HCT116 (cell line): Measurements from ENCODE around the gene TBL1X. TPM values are rescaled to one million over a fixed set of nuclear protein-coding genes. Genes with fewer than 3 reads are reported as not detected.

ENCODE experiments used
- ATAC-seq: fragments of 200-7000 bp; cut with Tn5 transposase; 2 replicates; pipeline ENCODE4 v1.9.1; 2020; ENCODE audit warnings: mild to moderate bottlenecking, moderate library complexity
- BruUV-seq: library from RNA; stranded (reverse); fragments of 400-500 nt; replicated peaks from 2 replicates; lab custom pipeline; 2021; lab: Mats Ljungman, UMichigan
- CTCF ChIA-PET: fragments of 300-600 bp; sonication (Branson Sonifier 250); formaldehyde crosslinking; loops from one replicate; lab custom pipeline; 2021; ENCODE audit warnings: antibody characterized with exemption; lab: Charles Lee
- POLR2A ChIA-PET: fragments of 300-600, 350-600 bp; sonication (Branson Sonifier 250); formaldehyde crosslinking; loops from one replicate; lab custom pipeline; 2021; ENCODE audit warnings: antibody characterized with exemption; lab: Charles Lee
- RAD21 ChIA-PET, 2 experiments: fragments of 300-600 bp; sonication (Branson Sonifier 250); formaldehyde crosslinking; loops; one replicate each; lab custom pipeline; 2023; ENCODE audit warnings: low total read pairs in 2 of 2; ENCODE audit not compliant: uncharacterized antibody in 2 of 2, unreplicated experiment in 2 of 2, low non-redundant PET in 1 of 2; lab: Charles Lee
- DNase-seq: peaks from one replicate; pipeline ENCODE4 v3.0.0-alpha.2; 2010; ENCODE audit warnings: low read depth, low spot score
- H2AFZ ChIP-seq: fragments of 200-600 bp; shearing (Covaris generic), sonication (generic); 2 replicates; pipeline ENCODE4 v1.6.1; 2017; ENCODE audit warnings: low read depth, mixed run types, mixed read lengths, antibody characterized with exemption, low read length; ENCODE audit not compliant: poor library complexity, severe bottlenecking
- H3K27ac ChIP-seq: 2 replicates; pipeline ENCODE4 v1.5.1; 2012; ENCODE audit warnings: low read depth, low read length
- H3K27me3 ChIP-seq: fragments of 200-600 bp; sonication (generic); 2 replicates; pipeline ENCODE4 v1.6.1; 2016; ENCODE audit warnings: mixed run types, low read length, mixed read lengths; ENCODE audit not compliant: insufficient read depth
- H3K36me3 ChIP-seq, 2 experiments: fragments of 200-500 bp in 1 of 2; fragments of 200-600 bp in 1 of 2; sonication (Bioruptor generic) in 1 of 2; sonication (generic) in 1 of 2; 2 replicates each; pipeline versions ENCODE4 v1.5.1 to v1.6.1; 2014 to 2016; ENCODE audit warnings: low read length in 2 of 2, inconsistent platforms in 1 of 2, mixed read lengths in 1 of 2, mixed run types in 1 of 2; ENCODE audit not compliant: insufficient read depth in 2 of 2, control insufficient read depth in 1 of 2
- H3K4me1 ChIP-seq, 2 experiments: fragments of 200-600 bp in 1 of 2; sonication (generic) in 1 of 2; 2 replicates each; pipeline versions ENCODE4 v1.5.1 to v1.6.1; 2012 to 2017; ENCODE audit warnings: low read length in 2 of 2, inconsistent platforms in 1 of 2, mild to moderate bottlenecking in 1 of 2, mixed read lengths in 1 of 2, mixed run types in 1 of 2, moderate library complexity in 1 of 2; ENCODE audit not compliant: insufficient read depth in 2 of 2, control insufficient read depth in 1 of 2
- H3K4me2 ChIP-seq: fragments of 200-600 bp; sonication (generic); 2 replicates; pipeline ENCODE4 v1.6.1; 2017; ENCODE audit warnings: mixed run types, low read length, mixed read lengths
- H3K4me3 ChIP-seq, 2 experiments: fragments of 200-600 bp in 1 of 2; sonication (generic) in 1 of 2; replicated peaks in 1 of 2; 2 replicates each; pipeline ENCODE4 v1.5.1; 2011 to 2016; ENCODE audit warnings: low read length in 2 of 2, control low read depth in 1 of 2, low read depth in 1 of 2, mild to moderate bottlenecking in 1 of 2, mixed read lengths in 1 of 2, mixed run types in 1 of 2
- H3K79me2 ChIP-seq: fragments of 200-600 bp; sonication (generic); 2 replicates; pipeline ENCODE4 v1.6.1; 2017; ENCODE audit warnings: mild to moderate bottlenecking, mixed run types, low read length, moderate library complexity, mixed read lengths; ENCODE audit not compliant: insufficient read depth
- H3K9ac ChIP-seq: fragments of 200-600 bp; sonication (generic); 2 replicates; pipeline ENCODE4 v1.6.1; 2016; ENCODE audit warnings: low read length, mixed read lengths
- H3K9me2 ChIP-seq: fragments of 200-600 bp; sonication (generic), shearing (Covaris generic); 2 replicates; pipeline ENCODE4 v1.6.1; 2017; ENCODE audit warnings: mixed run types, mild to moderate bottlenecking, moderate library complexity; ENCODE audit not compliant: insufficient read depth
- H3K9me3 ChIP-seq, 2 experiments: fragments of 200-500 bp in 1 of 2; fragments of 200-600 bp in 1 of 2; sonication (Bioruptor generic) in 1 of 2; sonication (generic) in 1 of 2; 2 replicates each; pipeline ENCODE4 v1.6.1; 2014 to 2017; ENCODE audit warnings: low read length in 2 of 2, mixed read lengths in 2 of 2, inconsistent platforms in 1 of 2, low read depth in 1 of 2, mild to moderate bottlenecking in 1 of 2, mixed run types in 1 of 2, moderate library complexity in 1 of 2; ENCODE audit not compliant: control insufficient read depth in 1 of 2, insufficient read depth in 1 of 2
- H4K20me1 ChIP-seq: fragments of 200-600 bp; sonication (generic), shearing (Covaris generic); 2 replicates; pipeline ENCODE4 v1.6.1; 2017; ENCODE audit warnings: mixed run types, mild to moderate bottlenecking, moderate library complexity; ENCODE audit not compliant: insufficient read depth
- ATF3 ChIP-seq: IDR thresholded peaks from 2 replicates; pipeline ENCODE4 v1.6.1; 2012
- CBX3 ChIP-seq: IDR thresholded peaks from 2 replicates; pipeline ENCODE4 v1.6.1; 2012; ENCODE audit warnings: low read depth
- EGR1 ChIP-seq: IDR thresholded peaks from 2 replicates; pipeline ENCODE4 v1.6.1; 2012; ENCODE audit warnings: low read depth
- ELF1 ChIP-seq: IDR thresholded peaks from 2 replicates; pipeline ENCODE4 v1.6.1; 2012; ENCODE audit warnings: low read depth, borderline replicate concordance
- EZH2 ChIP-seq: fragments of 200-600 bp; sonication (generic); IDR thresholded peaks from 2 replicates; pipeline ENCODE4 v1.6.1; 2017; ENCODE audit warnings: antibody characterized with exemption, mixed run types
- EZH2phosphoT487 ChIP-seq: fragments of 200-600 bp; IDR thresholded peaks from 2 replicates; pipeline ENCODE4 v1.6.1; 2018; ENCODE audit warnings: antibody characterized with exemption, borderline replicate concordance
- JUND ChIP-seq: IDR thresholded peaks from 2 replicates; pipeline ENCODE4 v1.6.1; 2012
- POLR2A ChIP-seq: IDR thresholded peaks from 2 replicates; pipeline ENCODE4 v1.7.0; 2011; ENCODE audit warnings: borderline replicate concordance; ENCODE audit not compliant: insufficient read depth, insufficient read length; ENCODE audit errors: extremely low read depth
- POLR2AphosphoS5 ChIP-seq: IDR thresholded peaks from 2 replicates; pipeline ENCODE4 v1.6.1; 2011; ENCODE audit warnings: mild to moderate bottlenecking, low read depth, low read length, moderate library complexity
- REST ChIP-seq: IDR thresholded peaks from 2 replicates; pipeline ENCODE4 v1.6.1; 2012; ENCODE audit warnings: low read depth
- SP1 ChIP-seq: IDR thresholded peaks from 2 replicates; pipeline ENCODE4 v1.6.1; 2012; ENCODE audit warnings: low read depth
- TCF7L2 ChIP-seq: IDR thresholded peaks from 2 replicates; pipeline ENCODE4 v1.7.0; 2011; ENCODE audit warnings: borderline replicate concordance, inconsistent platforms; ENCODE audit not compliant: insufficient read depth, insufficient read length; ENCODE audit errors: extremely low read depth
- YY1 ChIP-seq: IDR thresholded peaks from 2 replicates; pipeline ENCODE4 v1.6.1; 2011; ENCODE audit warnings: low read length, low read depth, moderate library complexity, mild to moderate bottlenecking; ENCODE audit not compliant: insufficient replicate concordance; ENCODE audit errors: extremely low read depth
- ZBTB33 ChIP-seq: IDR thresholded peaks from 2 replicates; pipeline ENCODE4 v1.6.1; 2011; ENCODE audit warnings: mild to moderate bottlenecking, low read length, moderate library complexity; ENCODE audit not compliant: insufficient replicate concordance; ENCODE audit errors: extremely low read depth
- ZFX ChIP-seq: fragments of 450-650 bp; IDR thresholded peaks from 2 replicates; pipeline ENCODE4 v1.6.1; 2017
- ZNF274 ChIP-seq: fragments of 200-500 bp; sonication (Bioruptor generic); IDR thresholded peaks from 2 replicates; pipeline ENCODE4 v1.6.1; 2014; ENCODE audit warnings: mild to moderate bottlenecking, low read depth, low read length, inconsistent platforms
- intact Hi-C: fragments of 100-400 bp; cut with micrococcal nuclease; formaldehyde crosslinking; loops from 2 replicates; pipeline ENCODE4 v1.10.0; 2022
- total RNA-seq: library from RNA; stranded (reverse); gene quantifications from one replicate; pipeline ENCODE4 v1.2.1, GENCODE V29; 2021; ENCODE audit not compliant: unreplicated experiment
- TF ChIP-seq, protein P1 (sequence below): IDR thresholded peaks from 2 replicates; pipeline ENCODE4 v1.6.1; 2012
- TF ChIP-seq, protein P2 (sequence below), 3 experiments: fragments of 200-600 bp in 1 of 3; sonication (generic) in 1 of 3; IDR thresholded peaks in 2 of 3; conservative IDR thresholded peaks in 1 of 3; 2 replicates each; pipeline ENCODE4 v1.5.1; 2012 to 2017; ENCODE audit warnings: low read depth in 2 of 3, low read length in 2 of 3, antibody characterized with exemption in 1 of 3, borderline replicate concordance in 1 of 3, control low read depth in 1 of 3, mild to moderate bottlenecking in 1 of 3, mixed read lengths in 1 of 3, mixed run types in 1 of 3, moderate library complexity in 1 of 3; ENCODE audit not compliant: insufficient read depth in 1 of 3

Gene TBL1X
- total RNA-seq, 1 experiment from 2014 or later = 37.8 TPM

- H3K4me1 ChIP-seq = no peaks in the 10 kb centered on the region
- no peak overlapping the region for H3K4me3 ChIP-seq
- BruUV-seq = no TSS peak
- no peak for ATAC-seq
- TF ChIP-seq EGR1 (no peak), TCF7L2 (no peak), SP1 (no peak), ZNF274 (no peak), YY1 (no peak), CBX3 (no peak), POLR2A (no peak), ZFX (no peak), ZBTB33 (no peak), JUND (no peak), EZH2phosphoT487 (no peak), POLR2AphosphoS5 (no peak), ATF3 (no peak), EZH2 (no peak), ELF1 (no peak), REST (no peak)
- TF ChIP-seq, protein P1, sequence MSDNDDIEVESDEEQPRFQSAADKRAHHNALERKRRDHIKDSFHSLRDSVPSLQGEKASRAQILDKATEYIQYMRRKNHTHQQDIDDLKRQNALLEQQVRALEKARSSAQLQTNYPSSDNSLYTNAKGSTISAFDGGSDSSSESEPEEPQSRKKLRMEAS = no peak
- TF ChIP-seq, protein P2, sequence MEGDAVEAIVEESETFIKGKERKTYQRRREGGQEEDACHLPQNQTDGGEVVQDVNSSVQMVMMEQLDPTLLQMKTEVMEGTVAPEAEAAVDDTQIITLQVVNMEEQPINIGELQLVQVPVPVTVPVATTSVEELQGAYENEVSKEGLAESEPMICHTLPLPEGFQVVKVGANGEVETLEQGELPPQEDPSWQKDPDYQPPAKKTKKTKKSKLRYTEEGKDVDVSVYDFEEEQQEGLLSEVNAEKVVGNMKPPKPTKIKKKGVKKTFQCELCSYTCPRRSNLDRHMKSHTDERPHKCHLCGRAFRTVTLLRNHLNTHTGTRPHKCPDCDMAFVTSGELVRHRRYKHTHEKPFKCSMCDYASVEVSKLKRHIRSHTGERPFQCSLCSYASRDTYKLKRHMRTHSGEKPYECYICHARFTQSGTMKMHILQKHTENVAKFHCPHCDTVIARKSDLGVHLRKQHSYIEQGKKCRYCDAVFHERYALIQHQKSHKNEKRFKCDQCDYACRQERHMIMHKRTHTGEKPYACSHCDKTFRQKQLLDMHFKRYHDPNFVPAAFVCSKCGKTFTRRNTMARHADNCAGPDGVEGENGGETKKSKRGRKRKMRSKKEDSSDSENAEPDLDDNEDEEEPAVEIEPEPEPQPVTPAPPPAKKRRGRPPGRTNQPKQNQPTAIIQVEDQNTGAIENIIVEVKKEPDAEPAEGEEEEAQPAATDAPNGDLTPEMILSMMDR (IDR thresholded peaks at IDR 0.05 in 2 of 3, conservative IDR thresholded peaks at IDR 0.05 in 1 of 3; ENCODE audit: borderline replicate concordance in 1 of 3, insufficient read depth in 1 of 3, low read depth in 2 of 3, low read length in 2 of 3) = no peak
- RAD21 ChIA-PET = no interaction called here
- H3K9me3 ChIP-seq = no peaks in the 10 kb centered on the region
- H3K9ac ChIP-seq = no peak overlapping the region
- no peak overlapping the region for H3K4me2 ChIP-seq
- POLR2A ChIA-PET = no interaction called here
- no peaks in the 10 kb centered on the region for H3K79me2 ChIP-seq
- intact Hi-C loops = no loop called here
- no peak for DNase-seq
- H4K20me1 ChIP-seq = no peaks in the 10 kb centered on the region
- no peaks in the 10 kb centered on the region; a peak in 1 of 4 replicates for H3K36me3 ChIP-seq
- CTCF ChIA-PET = no interaction called here
- no peaks in the 10 kb centered on the region for H3K9me2 ChIP-seq
- no peaks in the 10 kb centered on the region for H3K27me3 ChIP-seq
- no peak overlapping the region for H3K27ac ChIP-seq
- H2AFZ ChIP-seq = no peak overlapping the region
These were observed 228.6 kb downstream of the TBL1X start for GRCh38 chrX:9693307-9694001.
